ENCODE data around the gene LIFR. TPM values are rescaled to one million over a fixed set of nuclear protein-coding genes. Genes with fewer than 3 reads are reported as not detected.

Gene LIFR
- total and polyA plus RNA-seq, 2 experiments from 2014 or later, result 50.2 to 83.8 TPM

- DNase-seq (ENCODE audit: low spot score), result no peak
- H3K27me3 ChIP-seq, result no peaks in the 10 kb centered on the region
Measured at GRCh38 chr5:38447056-38447455, 109.4 kb downstream of the LIFR start.

GRCh38 chr5:38446029-38446522 lies 110.4 kb downstream of the LIFR start:
- no peaks in the 10 kb centered on the region for H3K27me3 ChIP-seq
- no peaks in the 10 kb centered on the region for H4K20me1 ChIP-seq (ENCODE audit: insufficient read depth, poor library complexity, severe bottlenecking)
- H3K4me1 ChIP-seq (ENCODE audit: insufficient read depth), result no peaks in the 10 kb centered on the region
- H3K9me3 ChIP-seq (ENCODE audit: low read depth), result no peaks in the 10 kb centered on the region
- no peaks in the 10 kb centered on the region for H3K79me2 ChIP-seq
- H3K27ac ChIP-seq, result no peak overlapping the region
- no peaks in the 10 kb centered on the region for H3K9me2 ChIP-seq (replicated peaks; ENCODE audit: insufficient read depth)
- TF ChIP-seq EZH2phosphoT487 (IDR thresholded peaks at IDR 0.05; ENCODE audit: low read depth, severe bottlenecking, unreplicated experiment) (no peak), CTCF (IDR thresholded peaks at IDR 0.05; ENCODE audit: poor library complexity) (no peak), EZH2 (IDR thresholded peaks at IDR 0.05; ENCODE audit: borderline replicate concordance) (no peak)
- WGBS (ENCODE audit: low lambda C conversion rate, missing lambda C conversion rate), result 92% methylated on average over 19 of the region's 21 CpGs
- H3K4me3 ChIP-seq, result no peak overlapping the region
- DNase-seq (ENCODE audit: low spot score), result no peak
- H3K36me3 ChIP-seq (replicated peaks; ENCODE audit: insufficient read depth, low read depth), result no peaks in the 10 kb centered on the region
- H3K4me2 ChIP-seq, result no peak overlapping the region
- no peak overlapping the region for H2AFZ ChIP-seq

More at GRCh38 chr5:38447056-38447455, 109.4 kb downstream of the LIFR start:
- WGBS (ENCODE audit: low lambda C conversion rate, missing lambda C conversion rate), result 98% methylated on average over 2 of the region's 2 CpGs
- no peaks in the 10 kb centered on the region for H4K20me1 ChIP-seq (ENCODE audit: insufficient read depth, poor library complexity, severe bottlenecking)
- H3K9me3 ChIP-seq (ENCODE audit: low read depth), result no peaks in the 10 kb centered on the region
- H3K9me2 ChIP-seq (replicated peaks; ENCODE audit: insufficient read depth), result no peaks in the 10 kb centered on the region
- H3K79me2 ChIP-seq, result no peaks in the 10 kb centered on the region
- no peak overlapping the region for H2AFZ ChIP-seq
- no peak overlapping the region for H3K4me2 ChIP-seq
- no peak overlapping the region for H3K4me3 ChIP-seq
- TF ChIP-seq CTCF (IDR thresholded peaks at IDR 0.05; ENCODE audit: poor library complexity), result no peak
- H3K4me1 ChIP-seq (ENCODE audit: insufficient read depth), result no peaks in the 10 kb centered on the region
- no peaks in the 10 kb centered on the region for H3K36me3 ChIP-seq (replicated peaks; ENCODE audit: insufficient read depth, low read depth)
- H3K27ac ChIP-seq, result no peak overlapping the region

- Histone ChIP-seq H3K27ac (no peak overlapping the region), H3K27me3 (no peaks in the 10 kb centered on the region), H4K20me1 (ENCODE audit: insufficient read depth, poor library complexity, severe bottlenecking) (no peaks in the 10 kb centered on the region), H3K9me2 (replicated peaks; ENCODE audit: insufficient read depth) (no peaks in the 10 kb centered on the region), H3K36me3 (replicated peaks; ENCODE audit: insufficient read depth, low read depth) (no peaks in the 10 kb centered on the region), H3K4me2 (no peak overlapping the region), H3K79me2 (no peaks in the 10 kb centered on the region), H3K9me3 (ENCODE audit: low read depth) (no peaks in the 10 kb centered on the region), H2AFZ (no peak overlapping the region), H3K4me3 (no peak overlapping the region), H3K4me1 (ENCODE audit: insufficient read depth) (no peaks in the 10 kb centered on the region)
- no peak for TF ChIP-seq EZH2phosphoT487 (IDR thresholded peaks at IDR 0.05; ENCODE audit: low read depth, severe bottlenecking, unreplicated experiment)
- no peak for TF ChIP-seq EZH2 (IDR thresholded peaks at IDR 0.05; ENCODE audit: borderline replicate concordance)
- no peak for TF ChIP-seq CTCF (IDR thresholded peaks at IDR 0.05; ENCODE audit: poor library complexity)
- 87% methylated on average over 24 of the region's 24 CpGs for WGBS (ENCODE audit: low lambda C conversion rate, missing lambda C conversion rate)
- DNase-seq (ENCODE audit: low spot score), result no peak
Measured at GRCh38 chr5:38445374-38446028, 110.9 kb downstream of the LIFR start.

Measured in hepatocyte (in vitro differentiated cells).